NCI-H1105 treated with DMSO at 0.1 percent for 48 hours (cell line): Measurements from ENCODE around the gene CIT.

ENCODE experiments used
- DNase-seq: peaks from one replicate; lab custom pipeline; 2025; lab: John Stamatoyannopoulos, UW

The CIT gene

DNA sequence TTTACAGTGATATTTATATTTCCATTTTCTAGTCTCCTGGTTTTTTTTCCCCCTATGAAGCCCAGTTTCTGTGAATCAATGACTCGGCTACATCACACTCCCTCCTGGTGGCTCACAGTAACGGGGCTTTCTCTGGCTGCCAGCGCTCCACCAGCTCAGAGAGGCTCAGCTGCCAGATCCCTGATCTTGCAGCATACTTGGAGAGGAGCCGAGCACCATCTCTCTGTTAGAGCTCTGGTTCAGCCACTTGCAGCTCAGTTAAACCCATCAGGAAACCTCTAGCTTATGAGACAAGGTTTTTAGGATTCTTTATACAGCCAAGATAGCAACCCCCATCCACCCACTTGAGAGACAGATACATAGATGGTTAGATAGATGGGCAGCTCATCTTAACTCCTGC is 74.6 kb downstream of the CIT start:
- DNase-seq: no peak

DNA sequence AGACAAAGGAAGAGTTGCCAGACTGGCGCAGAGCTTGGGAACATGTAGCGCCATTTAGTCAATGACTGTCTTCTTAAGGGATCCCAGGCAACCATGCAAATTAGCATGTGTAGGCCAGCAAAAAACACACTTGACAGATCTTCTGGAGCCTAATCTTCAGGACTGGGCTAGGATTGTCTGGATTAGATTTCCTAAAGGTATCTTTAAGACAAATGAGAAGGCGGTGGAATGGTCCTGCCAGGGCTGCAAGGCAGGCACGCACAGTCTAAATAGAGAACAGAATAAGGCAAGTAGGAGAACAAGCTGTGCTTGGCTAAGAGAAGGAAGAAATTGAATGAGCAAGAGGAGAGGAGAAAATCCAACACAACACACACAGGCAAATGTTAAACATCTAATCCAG is 80.0 kb downstream of the CIT start:
- no peak for DNase-seq

DNA sequence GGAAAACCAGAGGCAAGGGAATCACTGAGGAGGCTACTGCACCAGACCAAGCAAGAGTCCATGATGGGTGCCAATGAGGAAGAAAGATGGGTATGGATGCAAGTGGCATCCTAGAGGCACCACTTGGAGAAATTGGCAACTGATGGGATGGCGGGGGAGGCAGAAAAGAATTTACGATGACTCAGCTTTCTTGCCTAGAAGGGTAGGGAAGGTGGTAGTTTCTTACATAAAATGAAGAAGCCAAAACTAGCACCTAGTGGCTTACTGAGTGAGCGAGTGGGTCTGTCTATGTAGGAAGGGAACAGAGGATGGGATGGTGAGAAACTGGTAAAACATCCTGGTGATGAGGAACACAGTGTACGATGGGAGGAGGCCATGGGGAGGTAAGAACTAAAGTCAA is 80.8 kb downstream of the CIT start:
- DNase-seq: no peak

DNA sequence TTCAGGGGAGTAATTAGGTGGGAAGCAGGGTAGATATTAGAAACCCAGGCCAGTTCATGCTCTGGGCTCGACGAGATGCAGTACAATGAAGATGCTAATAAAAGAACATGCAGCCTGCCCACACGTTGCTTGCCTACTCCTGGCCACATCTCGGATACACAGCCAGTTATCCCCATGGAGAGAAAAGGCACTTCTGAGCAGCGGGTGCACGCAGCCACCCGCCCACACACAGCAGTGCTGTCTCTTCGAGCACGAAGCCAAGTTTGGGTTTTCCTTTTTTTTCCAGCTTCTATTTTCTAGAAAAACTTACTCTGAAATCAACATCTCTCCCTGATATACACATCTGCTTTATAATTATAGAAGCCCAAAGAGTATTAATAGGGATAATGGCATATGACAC is 85.7 kb downstream of the CIT start:
- no peak for DNase-seq

DNA sequence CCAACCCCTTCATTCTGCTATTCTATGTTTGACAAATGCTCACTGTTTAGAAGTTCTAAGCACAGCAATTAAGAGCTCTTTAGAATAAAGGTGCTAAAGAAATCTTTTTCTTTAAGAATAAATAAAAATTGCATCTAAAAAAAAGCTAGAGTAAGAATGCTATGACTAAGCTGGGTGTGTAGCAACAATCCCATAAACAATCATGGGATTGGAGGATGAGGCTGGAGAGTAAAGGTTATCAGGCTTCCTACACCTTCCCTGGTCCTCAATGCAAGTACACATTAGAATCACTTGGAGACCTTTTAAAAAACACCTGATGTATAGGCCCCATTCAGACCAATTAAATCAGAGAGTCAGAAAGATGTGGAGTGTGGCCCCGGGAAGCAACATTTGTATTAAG is 88.3 kb downstream of the CIT start:
- DNase-seq: no peak

DNA sequence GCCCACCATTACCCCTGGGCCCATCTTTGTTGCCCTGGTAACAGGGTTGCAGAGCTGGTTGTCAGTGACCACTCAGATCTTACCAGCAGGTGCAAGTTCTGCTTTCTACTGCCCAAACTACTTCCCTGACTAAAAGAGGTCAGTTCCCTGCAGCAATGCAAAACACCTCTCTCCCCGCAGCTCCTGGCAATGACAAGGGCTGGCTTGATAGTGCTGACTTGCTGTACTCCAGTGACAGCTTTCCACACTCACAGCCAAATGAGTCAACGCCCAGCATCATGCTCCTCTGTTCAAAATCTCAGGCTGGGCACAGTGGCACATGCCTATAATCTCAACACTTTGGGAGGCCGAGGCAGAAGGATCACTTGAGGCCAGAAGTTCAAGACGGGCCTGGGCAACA is 90.6 kb downstream of the CIT start:
- DNase-seq: no peak

DNA sequence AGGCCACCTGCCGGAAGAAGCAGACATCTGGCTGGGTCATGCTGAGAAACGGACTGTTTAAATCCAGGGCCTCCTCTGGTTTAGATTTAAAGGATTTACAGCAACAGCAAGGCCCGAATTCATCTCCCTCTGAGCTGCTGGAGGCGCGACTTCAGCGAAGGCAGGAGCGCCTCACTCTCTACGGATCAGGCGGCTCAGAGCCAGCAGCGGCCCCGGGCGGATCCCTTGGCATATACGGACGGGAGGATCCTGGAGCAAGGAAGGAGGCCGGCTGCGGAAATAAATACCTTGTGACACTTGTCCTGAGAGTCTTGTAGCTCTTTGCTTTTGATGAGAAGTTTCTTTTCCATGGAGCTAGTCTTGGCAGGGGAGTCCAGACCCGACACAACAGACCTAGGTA is 92.4 kb downstream of the CIT start:
- DNase-seq: no peak

DNA sequence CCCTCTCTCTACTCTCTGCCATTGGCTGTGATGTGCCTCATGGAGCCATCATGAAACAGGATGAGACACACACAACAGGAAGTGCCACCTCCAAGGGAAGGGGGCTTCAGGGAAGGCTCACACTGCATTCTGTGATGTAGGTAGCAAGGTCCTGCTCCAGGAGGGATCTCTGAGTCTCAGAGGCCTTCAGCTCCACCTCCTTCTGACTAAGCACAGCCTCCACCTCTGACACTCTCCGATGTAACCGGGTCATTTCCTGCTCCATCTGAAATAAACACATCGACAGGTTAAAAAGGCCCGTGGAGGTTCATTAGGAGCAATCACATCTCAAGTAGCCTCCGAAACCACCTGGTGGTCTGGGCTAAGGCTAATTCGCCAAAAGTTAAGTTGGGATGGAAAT is 93.3 kb downstream of the CIT start:
- no peak for DNase-seq

DNA sequence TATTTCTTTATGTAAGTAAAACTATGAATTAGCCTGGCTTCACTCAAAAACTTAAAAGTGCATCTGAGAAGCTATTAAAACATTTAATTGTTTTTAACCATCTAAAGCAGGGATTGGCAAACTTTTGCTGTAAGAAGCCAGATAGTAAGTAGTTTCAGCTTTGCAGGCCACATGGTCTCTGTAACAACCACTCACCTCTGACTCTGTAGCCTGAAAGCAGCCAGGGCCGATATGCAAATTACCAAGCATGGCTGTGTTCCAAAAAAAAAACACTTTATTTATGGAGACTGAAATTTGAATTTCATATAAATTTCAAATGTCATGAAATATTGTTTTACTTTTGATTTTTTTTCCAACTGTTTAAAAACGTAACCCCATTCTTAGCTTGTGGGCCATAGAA is 95.3 kb downstream of the CIT start:
- DNase-seq: no peak

DNA sequence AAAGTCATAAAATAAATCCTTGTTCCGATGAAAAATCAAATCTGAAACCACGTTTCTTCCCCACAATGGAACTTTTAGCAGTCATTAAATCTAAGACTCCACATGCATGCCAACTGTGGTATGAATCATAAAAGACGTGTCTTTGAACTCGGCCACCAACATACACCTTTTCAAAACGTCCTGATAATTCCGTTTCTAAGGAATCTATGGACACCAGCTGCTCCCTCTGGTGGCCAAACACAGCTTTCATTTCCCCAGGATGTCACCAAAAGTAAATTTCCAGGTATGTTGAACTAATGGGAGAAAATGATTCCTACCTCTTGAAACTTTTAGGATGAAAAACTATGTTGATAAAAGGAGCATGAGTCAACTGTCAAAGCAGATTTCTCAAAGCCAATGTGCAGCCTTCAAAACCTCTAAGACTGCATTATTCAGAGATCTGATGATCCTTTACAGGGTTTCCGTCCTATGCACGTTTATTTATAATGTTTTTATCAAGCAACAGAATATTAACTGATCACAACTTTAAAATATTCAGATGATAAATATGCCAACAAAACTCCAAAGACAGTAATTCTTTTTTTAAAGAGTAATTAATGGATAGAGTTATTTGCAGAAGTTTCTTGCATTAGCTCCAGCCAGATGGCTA is 96.2 kb downstream of the CIT start:
- DNase-seq: peak; percentile 24

DNA sequence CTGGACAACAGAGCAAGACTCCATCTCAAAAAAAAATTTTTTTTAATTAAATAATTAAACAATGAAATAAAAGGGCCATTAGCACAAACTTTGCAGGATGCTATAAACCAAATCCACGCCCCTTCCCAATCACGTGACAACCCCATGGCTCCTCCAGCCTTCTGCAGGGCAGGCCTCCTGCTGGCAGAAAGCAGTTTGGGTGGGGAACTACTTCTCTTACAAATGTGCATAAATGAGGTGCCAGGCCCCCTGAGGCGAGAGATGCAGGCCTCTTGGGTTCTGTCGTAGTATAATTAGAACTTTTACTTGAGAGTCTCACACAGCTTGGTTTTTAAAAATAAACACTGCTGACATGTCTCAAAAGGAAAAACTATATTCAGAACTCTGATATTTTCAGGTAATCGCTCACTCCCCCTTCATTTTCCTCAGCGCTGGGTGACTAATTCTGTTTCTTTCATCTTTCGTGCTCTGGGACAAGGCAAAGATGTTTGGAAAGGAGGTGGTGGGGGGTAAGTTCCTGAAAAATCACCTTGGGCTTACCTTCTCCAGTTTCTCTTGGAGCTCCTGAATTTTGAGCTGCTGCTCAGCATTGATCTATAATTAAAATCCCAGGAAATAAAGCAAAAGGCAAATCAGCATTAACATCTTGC is 101.7 kb downstream of the CIT start:
- DNase-seq: no peak

DNA sequence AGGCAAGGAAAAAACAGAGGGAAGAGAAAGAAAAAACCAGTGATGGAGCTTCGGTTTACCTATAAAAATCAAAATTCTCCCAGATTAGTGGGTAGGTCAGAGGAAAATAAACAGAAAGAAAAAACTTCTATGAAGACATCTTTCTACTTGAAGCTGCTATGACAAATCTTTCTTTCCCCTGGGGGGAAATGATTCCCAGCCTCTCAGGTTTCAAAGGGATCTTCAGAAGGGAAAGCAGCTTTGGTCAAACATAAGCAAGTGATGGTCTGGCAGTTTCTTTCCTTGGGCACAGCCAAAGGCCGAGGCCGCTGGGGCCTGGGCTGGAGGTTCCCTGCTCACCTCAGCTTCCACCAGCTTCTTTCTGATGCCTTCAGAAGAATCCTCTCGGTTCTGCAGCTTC is 104.7 kb downstream of the CIT start:
- DNase-seq: no peak

DNA sequence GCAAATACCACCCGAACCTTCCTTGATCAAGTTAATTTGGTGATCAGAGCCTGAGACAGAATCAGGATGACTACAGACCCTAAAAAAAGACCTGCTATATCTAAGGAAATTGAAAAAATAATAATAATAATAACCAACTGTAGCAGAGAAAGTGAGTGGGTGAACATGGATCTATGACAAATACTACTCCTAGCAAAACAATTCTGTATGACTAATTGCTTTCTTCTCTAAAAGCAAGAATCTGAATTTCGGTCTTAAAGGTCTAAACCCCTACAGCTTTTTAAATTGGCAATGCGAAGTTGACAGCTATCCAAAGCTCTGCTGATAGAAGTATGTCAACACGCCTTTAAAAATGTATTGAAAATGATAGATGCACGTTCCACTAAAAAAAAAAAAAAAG is 107.0 kb downstream of the CIT start:
- DNase-seq: no peak

DNA sequence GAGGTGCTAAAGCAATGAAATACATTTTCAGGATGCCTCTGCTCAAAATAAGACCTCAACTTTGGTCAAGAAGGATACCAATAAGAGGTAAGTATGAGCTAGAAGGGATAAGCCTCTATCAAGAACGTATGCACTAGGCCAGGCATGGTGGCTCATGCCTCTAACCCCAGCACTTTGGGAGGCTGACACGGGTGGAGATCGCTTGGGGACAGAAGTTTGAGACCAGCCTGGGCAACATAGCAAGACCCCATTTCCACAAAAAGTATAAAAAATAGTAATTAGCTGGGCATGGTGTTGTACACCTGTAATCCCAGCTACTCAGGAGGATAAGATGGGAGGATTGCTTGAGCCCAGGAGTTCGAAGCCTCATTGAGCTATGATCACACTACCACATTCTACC is 114.5 kb downstream of the CIT start:
- no peak for DNase-seq

DNA sequence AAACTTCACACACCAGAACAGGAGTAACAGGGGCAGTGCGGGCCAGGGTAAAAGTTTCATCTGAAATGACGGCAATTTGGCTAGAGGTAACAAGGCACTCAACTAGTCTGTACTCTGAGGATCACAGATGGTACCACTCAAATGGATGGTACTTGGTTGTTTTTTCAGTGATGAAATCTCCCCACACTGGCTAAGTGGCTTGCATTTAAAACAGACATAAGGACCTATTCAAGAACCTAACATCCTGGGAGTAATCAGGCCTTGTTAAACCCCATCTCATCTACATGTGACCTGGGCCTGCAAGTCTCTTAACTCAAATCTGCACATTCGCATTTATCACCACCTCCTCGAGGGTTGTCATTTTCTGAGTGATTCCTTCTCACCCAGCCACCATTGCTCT is 118.4 kb downstream of the CIT start:
- DNase-seq: no peak

DNA sequence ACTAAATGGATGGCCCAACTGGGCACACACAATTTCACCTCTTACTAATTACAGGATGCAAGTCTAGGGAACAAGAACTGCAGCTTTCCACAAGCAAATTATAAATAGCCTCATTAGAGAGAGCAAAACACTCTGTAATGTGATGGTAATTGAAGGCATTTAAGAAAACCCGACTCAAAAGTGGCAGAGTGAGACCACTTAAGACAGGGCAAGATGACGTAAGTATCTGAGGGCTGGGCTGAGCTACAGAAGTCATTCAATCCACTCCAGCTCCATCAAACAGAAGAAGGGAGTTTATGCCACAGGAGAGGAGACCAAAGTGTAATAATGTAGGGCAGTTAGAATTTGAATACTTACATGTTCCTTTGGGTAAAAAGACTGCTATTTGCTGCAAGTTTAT is 118.9 kb downstream of the CIT start:
- no peak for DNase-seq

DNA sequence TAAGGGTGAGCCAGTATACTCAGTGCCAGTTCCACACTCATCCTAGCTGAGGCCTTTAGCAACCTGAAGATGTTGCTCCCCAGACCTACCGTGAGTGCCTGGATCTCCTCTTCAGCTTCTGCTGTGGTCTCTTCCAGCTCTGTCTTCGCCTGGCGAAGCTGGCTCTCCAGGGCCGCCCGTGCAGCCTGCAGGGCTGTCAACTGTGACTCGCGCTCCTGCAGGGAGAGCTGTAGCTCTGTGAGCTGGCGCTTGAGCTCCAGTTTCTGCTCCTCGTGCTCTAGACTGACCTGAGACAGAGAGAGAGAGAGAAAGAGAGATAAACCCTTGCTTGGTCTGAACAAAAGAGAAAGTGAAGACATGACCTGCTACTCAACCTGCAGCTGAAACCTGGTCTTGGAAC is 125.2 kb downstream of the CIT start:
- no peak for DNase-seq

DNA sequence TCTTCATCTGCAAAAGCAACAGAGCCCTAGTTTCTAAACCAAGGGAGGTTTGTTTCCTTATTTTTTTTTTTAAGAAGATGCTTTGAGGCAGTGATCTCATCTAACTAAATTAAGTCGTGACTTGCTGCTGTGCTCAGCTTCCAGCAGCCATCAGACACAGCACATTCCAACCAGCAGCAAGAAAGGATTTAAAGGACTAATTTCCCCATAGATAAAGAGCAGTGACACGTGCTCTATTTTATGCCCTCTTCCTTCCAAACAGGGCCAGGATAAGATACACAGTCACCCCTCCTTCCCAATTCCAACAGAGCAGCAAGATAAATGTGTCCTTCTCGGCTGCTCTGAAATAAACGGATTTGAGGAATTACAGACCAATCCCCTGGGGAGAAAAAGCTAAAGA is 127.5 kb downstream of the CIT start:
- DNase-seq: no peak

DNA sequence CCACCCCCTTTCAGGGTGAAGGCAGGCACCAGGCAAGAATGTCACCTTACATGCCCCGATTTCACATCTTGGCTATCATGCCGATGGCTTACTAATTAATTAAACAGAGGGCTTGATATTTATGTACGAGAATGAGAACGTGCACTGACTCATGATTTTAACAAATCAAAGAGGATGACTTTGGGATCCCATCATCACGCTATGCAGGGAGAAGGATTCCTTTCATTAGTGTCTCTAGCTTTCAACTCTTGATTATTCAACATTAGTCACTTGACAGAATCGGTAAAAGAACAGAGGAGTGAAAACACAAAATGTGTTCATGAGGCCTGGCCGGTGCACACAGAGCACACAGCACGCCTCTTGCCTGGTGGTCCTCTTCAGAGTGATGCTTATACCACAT is 128.6 kb downstream of the CIT start:
- DNase-seq: no peak

DNA sequence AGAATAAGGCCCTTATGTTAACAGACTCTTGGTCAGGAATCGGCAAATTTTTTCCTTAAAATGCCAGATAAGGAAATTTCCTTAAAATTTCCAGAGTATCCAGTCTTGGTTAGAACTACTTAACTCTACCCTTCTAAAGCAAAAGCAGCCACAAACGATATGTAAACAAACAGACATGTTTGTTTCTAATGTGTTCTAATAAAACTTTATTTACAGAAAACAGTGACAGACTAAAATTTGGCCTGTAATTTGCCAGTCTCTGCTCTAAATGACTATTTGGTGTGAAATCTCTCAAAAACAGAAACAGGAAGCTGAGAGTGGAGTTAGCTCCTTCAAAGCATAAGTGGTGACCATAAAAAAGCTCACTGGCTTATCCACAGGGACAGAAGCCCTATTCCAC is 131.0 kb downstream of the CIT start:
- DNase-seq: no peak

DNA sequence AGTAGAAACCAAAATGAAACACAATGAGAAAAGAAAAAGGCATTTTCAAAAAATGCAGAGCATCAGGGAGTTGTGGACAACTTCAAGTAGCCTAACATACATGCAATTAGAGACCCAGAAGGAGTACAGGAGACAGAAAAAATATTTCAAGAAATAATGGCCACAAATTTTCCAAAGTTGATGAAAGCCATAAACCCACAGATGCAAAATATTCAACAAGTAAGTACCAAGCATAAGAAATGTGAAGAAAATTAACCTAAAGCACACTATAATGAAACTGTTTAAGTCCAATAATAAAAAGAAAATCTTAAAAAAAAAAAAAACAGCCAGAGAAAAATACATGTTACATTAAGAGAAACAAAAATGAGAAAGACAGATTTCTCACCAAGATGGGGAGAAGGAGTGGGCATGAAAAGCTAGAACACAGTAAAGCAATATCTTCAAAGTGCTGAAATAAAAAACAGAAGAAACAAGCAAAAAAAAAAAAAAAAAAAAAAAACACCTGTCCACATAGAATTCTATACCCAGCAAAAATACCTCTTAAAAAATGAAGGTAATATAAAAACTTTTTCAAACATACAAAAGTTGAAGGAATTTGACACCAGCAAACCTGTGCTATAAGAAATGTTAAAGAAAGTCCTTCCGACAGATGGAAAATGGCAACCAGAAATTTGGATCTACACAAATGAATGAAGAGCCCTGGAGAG is 132.1 kb downstream of the CIT start:
- DNase-seq: no peak

DNA sequence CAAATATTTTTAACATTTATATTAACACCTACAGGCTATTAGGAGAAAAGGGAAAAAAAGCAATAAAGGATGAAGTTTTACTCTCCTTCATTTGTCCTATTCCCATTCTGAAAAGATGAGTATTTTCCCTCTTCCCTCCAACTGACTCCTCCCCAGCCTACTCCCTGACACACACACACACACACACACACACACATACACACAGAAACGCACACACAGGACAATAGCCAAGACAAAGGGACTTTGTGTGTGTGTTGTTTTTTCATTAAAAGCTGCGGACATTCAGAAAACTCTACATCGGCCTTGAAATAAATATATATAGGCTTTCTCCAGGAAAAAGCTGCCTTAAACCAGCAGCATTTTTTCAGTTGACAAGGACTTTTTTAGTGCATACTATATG is 134.4 kb downstream of the CIT start:
- DNase-seq: no peak

DNA sequence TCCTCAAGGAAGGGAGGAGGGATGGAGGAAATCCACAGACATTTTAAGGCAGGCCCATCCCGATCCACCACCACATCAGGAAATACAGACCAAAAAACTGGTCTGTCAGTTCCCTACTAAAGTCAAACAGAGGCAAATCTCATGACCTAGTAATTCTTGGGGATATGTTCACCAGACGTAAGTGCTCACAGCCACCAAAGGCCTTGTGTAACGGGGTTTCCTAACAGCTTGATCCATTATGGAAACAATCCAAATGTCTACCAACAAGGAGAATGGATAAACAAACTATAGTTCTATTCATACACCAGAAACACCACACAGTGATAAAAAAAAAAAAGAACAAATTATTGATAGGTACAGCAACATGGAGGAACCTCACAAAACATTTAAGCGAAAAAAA is 136.3 kb downstream of the CIT start:
- no peak for DNase-seq

DNA sequence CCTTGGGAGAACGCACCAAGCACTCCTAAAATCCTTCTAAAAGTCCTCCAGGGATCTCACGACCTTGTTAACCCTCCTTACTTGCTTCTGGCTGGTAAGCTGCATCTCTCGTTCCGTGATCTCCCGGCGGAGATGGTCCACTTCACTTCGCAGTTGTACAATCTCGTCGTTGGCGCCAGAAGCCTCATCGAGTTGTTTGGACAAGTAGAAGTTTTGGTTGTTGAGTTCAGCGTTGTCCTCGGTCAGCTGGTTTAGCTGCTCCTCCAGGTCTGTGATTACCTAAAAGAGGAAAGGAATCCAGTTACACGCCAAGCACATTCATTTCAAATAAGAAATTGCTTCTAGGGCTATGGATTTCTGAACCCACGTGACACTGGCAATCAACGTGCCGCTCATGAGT is 142.0 kb downstream of the CIT start:
- no peak for DNase-seq
